Neural progenitor cell (in vitro differentiated cells): ENCODE results near the gene PTPRN2. TPM values are rescaled to one million over a fixed set of nuclear protein-coding genes. Genes with fewer than 3 reads are reported as not detected.

Source experiments
- DNase-seq: peaks from one replicate; pipeline ENCODE4 v3.0.0-alpha.2; 2016; ENCODE audit warnings: low spot score
- H2AFZ ChIP-seq: fragments of 200-600 bp; sonication (generic); replicated peaks from 2 replicates; pipeline ENCODE4 v1.6.1; 2016; ENCODE audit warnings: antibody characterized with exemption
- H3F3A ChIP-seq: fragments of 200-600 bp; sonication (generic); 2 replicates; pipeline ENCODE4 v1.6.1; 2016; ENCODE audit warnings: antibody characterized with exemption, low read depth
- H3K27ac ChIP-seq: fragments of 200-600 bp; sonication (generic); 2 replicates; pipeline ENCODE4 v1.5.1; 2016; ENCODE audit warnings: mild to moderate bottlenecking
- H3K27me3 ChIP-seq: fragments of 200-600 bp; sonication (generic); 2 replicates; pipeline ENCODE4 v1.6.1; 2016; ENCODE audit warnings: mild to moderate bottlenecking, moderate library complexity
- H3K36me3 ChIP-seq: fragments of 200-600 bp; sonication (generic); 2 replicates; pipeline ENCODE4 v1.5.1; 2016
- H3K4me1 ChIP-seq: fragments of 200-600 bp; sonication (generic); 2 replicates; pipeline ENCODE4 v1.6.1; 2016; ENCODE audit warnings: mixed run types
- H3K4me2 ChIP-seq: fragments of 200-600 bp; sonication (generic); 2 replicates; pipeline ENCODE4 v1.6.1; 2016
- H3K4me3 ChIP-seq: fragments of 200-600 bp; sonication (generic); 2 replicates; pipeline ENCODE4 v1.5.1; 2016
- H3K79me2 ChIP-seq: fragments of 200-600 bp; sonication (generic); 2 replicates; pipeline ENCODE4 v1.6.1; 2016; ENCODE audit warnings: low read depth
- H3K9ac ChIP-seq: fragments of 200-600 bp; sonication (generic); 2 replicates; pipeline ENCODE4 v1.6.1; 2016
- H3K9me3 ChIP-seq: fragments of 200-600 bp; sonication (generic); 2 replicates; pipeline ENCODE4 v1.5.1; 2016; ENCODE audit warnings: low read depth
- H4K20me1 ChIP-seq: fragments of 200-600 bp; sonication (generic); 2 replicates; pipeline ENCODE4 v1.6.1; 2016; ENCODE audit warnings: low read depth
- H3K27ac Mint-ChIP-seq: 3 replicates; pipeline ENCODE4 v1.8.0; 2021; ENCODE audit warnings: mixed read lengths
- H3K27me3 Mint-ChIP-seq: 2 replicates; pipeline ENCODE4 v1.8.0; 2022; ENCODE audit warnings: low read depth, mild to moderate bottlenecking, inconsistent platforms, moderate library complexity, mixed read lengths; ENCODE audit not compliant: insufficient read depth
- H3K36me3 Mint-ChIP-seq: 3 replicates; pipeline ENCODE4 v1.8.0; 2021; ENCODE audit warnings: mixed read lengths
- H3K4me1 Mint-ChIP-seq: 3 replicates; pipeline ENCODE4 v1.8.0; 2021; ENCODE audit warnings: mixed read lengths
- H3K4me3 Mint-ChIP-seq: 3 replicates; pipeline ENCODE4 v1.8.0; 2021; ENCODE audit warnings: mild to moderate bottlenecking, moderate library complexity, mixed read lengths
- H3K9me3 Mint-ChIP-seq: 3 replicates; pipeline ENCODE4 v1.8.0; 2020; ENCODE audit warnings: mixed read lengths
- CTCF ChIP-seq: fragments of 200-600 bp; sonication (generic); IDR thresholded peaks from 2 replicates; pipeline ENCODE4 v1.5.1; 2017; ENCODE audit warnings: antibody characterized with exemption, mild to moderate bottlenecking
- EZH2 ChIP-seq: fragments of 200-600 bp; sonication (generic); IDR thresholded peaks from 2 replicates; pipeline ENCODE4 v1.6.1; 2017; ENCODE audit warnings: antibody characterized with exemption, mild to moderate bottlenecking, moderate library complexity
- EZH2phosphoT487 ChIP-seq: fragments of 200-600 bp; sonication (generic); IDR thresholded peaks from 2 replicates; pipeline ENCODE4 v1.6.1; 2017; ENCODE audit warnings: antibody characterized with exemption
- total RNA-seq: library from RNA; depleted of rRNA; stranded (reverse); fragments of >200 nt; gene quantifications from 2 replicates; pipeline ENCODE4 v1.2.3, GENCODE V29; 2015; ENCODE audit warnings: low replicate concordance

PTPRN2 gene
- total RNA-seq, 1 donor from 2014 or later = 3.0 TPM

- Histone ChIP-seq H3K27ac (no peak overlapping the region), H3K36me3 (no peaks in the 10 kb centered on the region), H3K4me3 (no peak overlapping the region), H3K27me3 (peaks cover 84% of the 10 kb centered on the region), H3K9ac (no peak overlapping the region), H3F3A (no peaks in the 10 kb centered on the region), H2AFZ (no peak overlapping the region), H4K20me1 (no peaks in the 10 kb centered on the region), H3K9me3 (no peaks in the 10 kb centered on the region), H3K79me2 (no peaks in the 10 kb centered on the region), H3K4me2 (no peak overlapping the region), H3K4me1 (peaks cover 7% of the 10 kb centered on the region)
- DNase-seq = no peak
- no peak overlapping the region for H3K27ac Mint-ChIP-seq
- H3K9me3 Mint-ChIP-seq = no peaks in the 10 kb centered on the region
- no peak overlapping the region for H3K4me3 Mint-ChIP-seq
- TF ChIP-seq EZH2phosphoT487 (no peak), EZH2 (no peak), CTCF (no peak)
- H3K27me3 Mint-ChIP-seq = peaks cover 4% of the 10 kb centered on the region
- peaks cover 42% of the 10 kb centered on the region for H3K36me3 Mint-ChIP-seq
- H3K4me1 Mint-ChIP-seq = peaks cover 22% of the 10 kb centered on the region
These were observed 1007.3 kb downstream of the PTPRN2 start for GRCh38 chr7:157580324-157580723.

- Mint-ChIP-seq H3K27me3 (peaks cover 4% of the 10 kb centered on the region), H3K4me1 (peaks cover 25% of the 10 kb centered on the region), H3K36me3 (peaks cover 48% of the 10 kb centered on the region), H3K4me3 (no peak overlapping the region), H3K27ac (no peak overlapping the region), H3K9me3 (no peaks in the 10 kb centered on the region)
- no peak overlapping the region for H2AFZ ChIP-seq
- no peak for DNase-seq
- H3K4me3 ChIP-seq = no peak overlapping the region
- H3K79me2 ChIP-seq = no peaks in the 10 kb centered on the region
- no peak overlapping the region for H3K4me2 ChIP-seq
- no peaks in the 10 kb centered on the region for H3K36me3 ChIP-seq
- H3K4me1 ChIP-seq = peaks cover 7% of the 10 kb centered on the region
- no peak for TF ChIP-seq EZH2
- no peaks in the 10 kb centered on the region for H3K9me3 ChIP-seq
- H4K20me1 ChIP-seq = no peaks in the 10 kb centered on the region
- no peak overlapping the region for H3K27ac ChIP-seq
- no peak overlapping the region for H3K9ac ChIP-seq
- H3K27me3 ChIP-seq = peaks cover 83% of the 10 kb centered on the region
- no peaks in the 10 kb centered on the region for H3F3A ChIP-seq
These were observed 1008.2 kb downstream of the PTPRN2 start for GRCh38 chr7:157579425-157579824.

GRCh38 chr7:157577796-157578339 is 1009.8 kb downstream of the PTPRN2 start:
- Histone ChIP-seq H2AFZ (no peak overlapping the region), H3K79me2 (no peaks in the 10 kb centered on the region), H3K4me2 (no peak overlapping the region), H3K4me3 (no peak overlapping the region), H3K4me1 (peaks cover 10% of the 10 kb centered on the region), H3K9ac (no peak overlapping the region), H3K27me3 (peaks cover 71% of the 10 kb centered on the region), H3K36me3 (no peaks in the 10 kb centered on the region), H3K9me3 (no peaks in the 10 kb centered on the region), H3F3A (no peaks in the 10 kb centered on the region), H4K20me1 (no peaks in the 10 kb centered on the region), H3K27ac (no peak overlapping the region)
- TF ChIP-seq EZH2phosphoT487 (no peak), CTCF (no peak), EZH2 (no peak)
- H3K4me1 Mint-ChIP-seq = peaks cover 29% of the 10 kb centered on the region
- H3K4me3 Mint-ChIP-seq = no peak overlapping the region
- H3K36me3 Mint-ChIP-seq = peaks cover 49% of the 10 kb centered on the region
- no peaks in the 10 kb centered on the region for H3K9me3 Mint-ChIP-seq
- no peak overlapping the region for H3K27ac Mint-ChIP-seq
- no peak for DNase-seq
- peaks cover 3% of the 10 kb centered on the region for H3K27me3 Mint-ChIP-seq

- no peak overlapping the region for H3K4me3 Mint-ChIP-seq
These were observed 1010.6 kb downstream of the PTPRN2 start for GRCh38 chr7:157577061-157577460.

More at GRCh38 chr7:157577061-157577460, 1010.6 kb downstream of the PTPRN2 start:
- Histone ChIP-seq H3K79me2 (no peaks in the 10 kb centered on the region), H3K4me1 (peaks cover 8% of the 10 kb centered on the region), H3K4me2 (no peak overlapping the region), H3F3A (no peaks in the 10 kb centered on the region), H3K4me3 (no peak overlapping the region), H3K27ac (no peak overlapping the region), H3K9ac (no peak overlapping the region), H3K9me3 (no peaks in the 10 kb centered on the region), H4K20me1 (no peaks in the 10 kb centered on the region), H3K27me3 (peaks cover 64% of the 10 kb centered on the region), H2AFZ (no peak overlapping the region), H3K36me3 (no peaks in the 10 kb centered on the region)
- Mint-ChIP-seq H3K36me3 (peaks cover 55% of the 10 kb centered on the region), H3K9me3 (no peaks in the 10 kb centered on the region), H3K27me3 (peaks cover 3% of the 10 kb centered on the region), H3K4me1 (peaks cover 31% of the 10 kb centered on the region), H3K27ac (peak overlapping the region; percentile 37)
- no peak for DNase-seq
- no peak for TF ChIP-seq CTCF
- TF ChIP-seq EZH2 = no peak
- no peak for TF ChIP-seq EZH2phosphoT487
